ENCODE data around the gene CPSF4.
A peak's percentile ranks its signal among the peaks of the same experiment; 100 is the strongest.

CPSF4 gene

DNA sequence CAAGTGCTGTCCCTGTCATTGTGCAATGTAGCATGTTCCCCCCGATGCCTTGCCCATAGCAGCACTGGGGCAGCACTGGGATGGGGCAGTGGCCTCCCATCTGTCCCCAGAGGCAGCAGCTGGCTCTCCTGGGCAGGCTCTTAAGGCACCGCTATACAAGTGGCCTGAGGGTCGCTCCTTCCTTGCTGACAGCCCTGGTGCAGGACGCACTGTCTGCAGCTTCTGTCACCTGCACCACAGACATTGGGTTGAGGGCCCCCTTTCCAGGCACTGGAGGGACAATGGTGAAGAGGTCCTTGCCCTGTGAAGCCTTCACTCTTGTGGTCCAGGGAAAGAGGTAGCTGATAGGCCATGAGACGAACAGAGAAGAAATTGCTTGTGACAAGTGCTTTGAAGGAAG, 10.6 kb downstream of the CPSF4 start:
- DNase-seq (ENCODE audit: low spot score), result no peak

DNA sequence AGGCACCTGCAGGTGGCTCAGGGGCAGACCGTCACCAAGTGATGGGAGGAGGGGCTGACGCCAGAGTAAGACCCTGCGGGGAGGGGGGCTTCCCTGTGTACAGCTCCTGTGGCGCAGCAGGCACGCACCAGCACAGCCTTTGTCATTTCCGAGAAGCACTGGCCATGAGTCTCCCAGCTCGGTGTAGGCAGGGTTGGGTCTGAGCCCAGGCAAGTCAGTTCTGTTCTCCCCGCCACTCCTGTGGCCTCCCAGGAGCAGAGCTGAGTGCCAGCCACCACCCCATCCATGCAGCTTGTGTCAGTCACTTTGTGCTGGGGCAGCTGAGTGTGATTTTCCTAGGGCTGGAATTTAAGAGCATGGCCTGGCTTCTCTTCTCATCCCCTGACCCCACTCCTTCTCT, 13.2 kb downstream of the CPSF4 start:
- DNase-seq (ENCODE audit: low spot score), result no peak

DNA sequence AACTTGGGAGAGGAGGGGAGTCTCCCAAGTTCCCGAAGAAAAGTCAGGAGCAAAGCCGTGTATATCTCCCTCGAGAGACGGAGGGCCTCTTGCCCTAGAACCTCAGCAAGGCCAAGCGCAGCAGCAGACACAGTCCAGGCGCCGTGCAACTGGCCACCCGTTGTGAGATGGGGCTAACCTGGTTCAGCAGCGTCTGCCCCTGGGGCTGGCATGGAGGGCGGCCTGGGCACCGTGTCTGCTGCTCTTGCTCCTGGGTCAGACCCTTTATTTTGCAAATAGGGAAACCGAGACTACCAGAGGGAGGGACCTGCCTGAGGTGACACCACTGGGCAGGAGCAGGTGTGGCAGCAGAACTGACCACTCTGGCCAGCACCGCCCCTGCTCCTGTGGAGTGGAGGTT, 13.8 kb downstream of the CPSF4 start:
- DNase-seq (ENCODE audit: low spot score), result no peak

- peak; percentile 37 for DNase-seq (ENCODE audit: low spot score)
Measured at GRCh38 chr7:99453105-99453504, 14.4 kb downstream of the CPSF4 start.

DNA sequence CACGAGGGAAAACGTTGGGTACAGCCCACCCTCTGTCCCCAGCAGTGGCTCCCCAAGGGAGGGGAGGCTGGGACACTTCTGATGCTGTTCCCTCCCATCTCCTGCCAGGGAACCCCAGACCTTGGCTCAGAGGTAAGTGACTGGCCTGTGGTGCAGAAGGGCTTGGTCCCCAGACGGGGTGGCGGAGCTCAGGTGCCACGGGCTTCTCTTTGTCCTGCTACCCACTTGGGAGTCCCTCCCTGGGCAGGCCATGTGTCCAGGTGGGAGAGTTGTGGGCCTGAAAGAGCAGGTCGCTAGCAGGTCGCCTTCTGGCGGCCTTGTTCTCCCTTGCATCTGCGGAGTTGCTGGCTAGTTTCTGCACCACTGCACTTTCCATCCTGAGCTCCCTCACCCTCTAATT, 17.1 kb downstream of the CPSF4 start:
- DNase-seq (ENCODE audit: low spot score), result no peak

- DNase-seq (ENCODE audit: low spot score), result no peak
Measured at GRCh38 chr7:99456288-99456687, 17.5 kb downstream of the CPSF4 start.

DNA sequence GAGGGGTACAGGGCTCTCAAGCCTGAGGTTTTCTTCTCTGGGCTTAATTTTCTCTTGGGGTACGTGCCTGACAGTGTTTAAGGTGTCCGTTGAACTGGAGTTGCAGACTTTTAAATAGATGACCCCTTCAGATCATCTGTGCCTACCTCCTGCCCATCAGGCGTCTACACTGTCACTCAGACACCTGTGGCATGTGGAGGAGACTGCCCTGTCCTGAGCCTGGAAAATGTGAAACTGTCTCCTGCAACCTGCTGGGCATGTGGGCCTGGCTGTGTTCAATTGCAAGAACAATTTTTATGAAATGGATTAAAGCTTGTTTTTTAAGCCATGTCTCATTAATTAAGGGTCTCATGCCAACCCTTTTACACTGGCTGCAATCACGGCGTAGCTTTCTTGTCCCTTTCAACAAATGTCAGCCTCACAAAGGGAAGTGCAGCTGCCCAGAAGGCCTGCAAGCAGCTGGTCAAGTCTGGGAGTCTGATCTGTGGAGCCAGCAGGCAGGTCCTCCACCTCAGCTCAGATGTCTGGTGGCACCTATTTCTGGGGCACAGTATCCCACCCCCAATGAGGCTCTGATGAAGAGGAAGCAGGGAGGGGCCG, 18.4 kb downstream of the CPSF4 start:
- DNase-seq (ENCODE audit: low spot score), result no peak

GRCh38 chr7:99457650-99458493, 19.1 kb downstream of the CPSF4 start:
- no peak for DNase-seq (ENCODE audit: low spot score)

DNA sequence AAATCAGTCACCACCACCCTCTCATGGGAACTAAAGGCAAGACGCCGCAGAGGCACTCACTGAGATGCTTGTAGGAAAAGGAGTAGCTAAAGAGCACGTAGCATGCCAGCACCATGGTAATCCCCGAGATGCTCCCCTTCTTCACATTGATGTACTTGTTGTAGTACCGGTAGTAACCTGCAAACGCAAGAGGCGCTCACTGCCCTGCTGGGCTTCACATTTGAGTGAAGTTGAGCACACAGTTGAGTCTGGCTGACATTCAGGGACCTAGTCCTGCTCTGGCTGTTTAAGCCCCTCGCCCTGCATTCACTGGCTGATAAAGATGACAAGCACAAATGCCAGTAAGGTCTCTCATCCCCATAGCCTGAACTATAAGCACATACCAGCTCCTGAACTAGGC, 20.3 kb downstream of the CPSF4 start:
- DNase-seq (ENCODE audit: low spot score), result no peak

DNA sequence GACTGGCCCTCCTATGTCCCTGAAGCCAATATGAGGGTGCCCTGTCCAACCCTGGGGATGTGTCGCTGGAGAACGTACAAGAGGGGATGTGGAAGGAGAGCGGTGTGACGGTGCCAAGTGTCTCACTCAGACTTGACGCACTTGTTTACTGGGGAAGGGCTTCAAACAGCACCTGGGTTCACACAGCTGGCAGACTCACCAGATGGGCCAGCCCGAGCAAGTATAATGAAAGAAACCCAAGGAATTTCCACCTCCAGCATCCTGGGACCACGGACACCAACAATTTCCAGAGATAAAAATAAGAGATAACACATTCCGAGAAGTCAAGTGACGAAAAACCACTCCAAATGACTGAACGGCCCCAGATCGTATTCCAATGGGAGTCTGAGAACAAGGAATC, 21.9 kb downstream of the CPSF4 start:
- DNase-seq (ENCODE audit: low spot score), result no peak

- no peak for DNase-seq (ENCODE audit: low spot score)
Measured at GRCh38 chr7:99461221-99461620, 22.5 kb downstream of the CPSF4 start.

- DNase-seq (ENCODE audit: low spot score), result no peak
Measured at GRCh38 chr7:99465421-99465768, 26.7 kb downstream of the CPSF4 start.

DNA sequence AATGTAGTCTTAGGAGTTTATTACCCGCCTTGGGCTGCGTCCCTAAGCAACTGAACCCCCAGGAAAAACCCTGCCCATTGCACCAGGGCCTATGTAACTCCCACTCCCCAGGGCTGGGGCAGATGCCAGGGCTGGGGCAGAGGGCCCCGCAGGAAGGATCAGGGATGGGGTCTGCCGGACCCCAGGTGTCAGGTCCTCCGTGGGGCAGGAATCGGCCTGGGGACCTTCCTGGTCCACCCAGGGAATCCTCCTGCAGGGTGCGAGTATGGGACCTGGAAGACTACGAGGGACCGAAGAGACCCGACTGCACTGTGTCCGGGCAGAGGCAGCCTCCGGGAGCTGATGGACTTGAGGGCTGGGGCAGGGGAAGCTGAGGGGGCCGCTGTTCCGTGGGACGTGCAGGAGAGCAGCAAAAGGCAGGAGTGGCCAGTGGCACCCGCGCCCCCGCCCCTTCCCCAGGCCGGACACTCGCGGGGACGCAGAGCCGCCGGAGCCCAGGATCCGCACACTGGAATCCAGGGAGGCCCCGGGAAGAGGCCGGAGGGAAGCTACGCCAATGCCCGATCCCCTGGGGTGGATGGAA, 29.7 kb downstream of the CPSF4 start:
- no peak for DNase-seq (ENCODE audit: low spot score)

DNA sequence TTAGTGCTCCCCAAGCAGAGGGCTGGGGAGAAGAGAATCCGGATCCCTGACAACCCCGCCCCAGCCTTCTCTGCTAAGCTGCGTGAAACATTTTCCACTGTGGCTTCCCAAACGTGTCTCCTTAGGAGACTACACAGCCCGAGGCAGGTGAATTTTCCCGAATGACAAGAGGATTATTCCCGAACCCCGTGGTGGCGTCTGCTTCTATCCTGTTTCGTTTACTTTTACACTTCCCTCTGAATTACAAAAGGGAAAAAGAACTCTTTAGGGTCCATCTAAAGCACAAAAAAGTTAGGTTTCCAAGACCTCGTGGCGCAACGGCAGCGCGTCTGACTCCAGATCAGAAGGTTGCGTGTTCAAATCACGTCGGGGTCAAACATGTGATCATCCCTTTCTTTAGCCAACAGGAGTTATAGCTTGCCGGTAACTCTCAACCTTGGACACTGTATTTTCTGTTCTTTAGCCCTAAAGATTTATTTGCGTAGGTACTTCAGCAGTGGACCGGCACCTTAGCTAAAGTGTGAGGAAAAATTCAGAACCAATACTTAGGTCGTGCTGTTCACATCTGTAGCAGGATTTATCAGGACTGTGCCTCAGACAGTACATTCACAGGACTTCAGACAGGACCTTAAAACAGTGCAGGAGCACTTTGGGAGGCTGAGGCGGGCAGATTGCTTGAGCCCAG, 30.8 kb downstream of the CPSF4 start:
- DNase-seq (ENCODE audit: low spot score), result no peak

DNA sequence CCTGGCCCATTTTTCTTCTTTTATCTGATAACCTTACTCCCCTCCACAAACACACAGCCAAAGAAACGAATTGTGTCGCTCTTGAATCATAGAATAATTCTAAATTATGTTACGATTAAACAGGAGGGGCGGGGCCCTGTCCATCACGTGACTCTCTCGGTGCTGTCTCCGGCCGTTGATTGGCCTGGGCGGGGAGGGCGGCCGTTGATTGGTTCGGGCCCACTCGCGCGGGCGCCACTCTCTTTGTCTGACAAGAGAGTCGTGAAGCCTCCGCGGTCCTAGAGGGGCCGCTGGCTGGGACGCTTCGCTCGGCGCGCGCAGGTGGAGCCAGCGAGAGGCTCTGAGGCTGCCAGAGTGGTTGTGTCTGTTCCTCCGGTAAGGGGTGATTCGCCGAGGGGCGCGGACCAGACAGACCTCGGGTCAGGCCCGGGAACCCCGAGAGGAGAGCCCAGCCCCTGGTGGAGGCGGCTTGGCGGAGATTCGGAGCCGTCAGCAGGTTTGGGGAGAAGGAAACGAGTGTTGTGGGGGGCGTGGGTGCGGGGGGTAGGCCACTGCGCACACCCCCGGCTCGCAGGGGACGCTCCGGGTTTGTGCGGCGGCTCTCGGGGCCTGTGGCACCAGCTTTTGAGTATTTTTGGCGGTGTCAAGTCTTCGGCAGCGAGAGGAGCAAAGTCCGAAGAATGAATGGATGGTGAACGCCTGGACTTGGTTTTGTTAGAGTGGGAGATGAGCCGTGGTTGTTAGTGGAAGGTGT, 34.0 kb downstream of the CPSF4 start, which contains the start of gene ZNF789:
TSS of gene ZNF789 (plus strand) at position 330 of the 754 bp plus-strand sequence. CDS start 3,567 bp downstream, outside the sequence.
- peak; percentile 100 for DNase-seq (ENCODE audit: low spot score)

DNA sequence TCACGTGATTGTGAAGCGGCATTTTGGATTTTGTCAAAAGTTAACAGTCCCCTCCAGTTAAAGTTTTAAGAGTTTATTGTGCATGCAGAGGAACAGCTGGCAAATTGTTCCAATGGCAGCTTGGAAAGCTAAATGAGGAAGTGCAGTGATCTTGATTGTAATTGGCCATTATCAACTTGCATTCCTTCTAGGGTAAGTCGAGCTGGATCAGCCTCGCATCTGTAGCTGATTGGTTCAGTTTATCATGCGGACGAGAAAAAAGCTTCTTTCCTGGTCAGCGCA, 34.5 kb downstream of the CPSF4 start:
- peak; percentile 81 for DNase-seq (ENCODE audit: low spot score)

DNA sequence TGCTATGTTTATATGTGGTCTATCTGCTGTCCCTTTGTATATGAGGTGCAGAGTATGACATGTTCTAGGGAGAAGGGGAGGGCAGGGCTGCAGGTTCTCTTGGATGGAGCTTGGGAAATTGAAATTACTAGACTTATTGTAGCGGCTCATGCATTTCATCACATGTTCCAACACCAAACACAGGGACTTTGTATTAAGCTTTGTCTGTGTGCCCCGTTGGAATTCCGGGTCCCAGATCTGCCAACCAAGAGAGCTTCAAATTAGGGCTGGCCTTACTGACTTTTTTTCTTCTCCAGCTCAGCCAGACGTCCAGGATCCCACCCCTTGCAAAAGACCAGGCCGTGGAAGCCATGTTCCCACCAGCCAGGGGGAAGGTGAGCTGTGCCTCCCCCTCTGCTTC, 37.4 kb downstream of the CPSF4 start:
- DNase-seq (ENCODE audit: low spot score), result no peak

GRCh38 chr7:99478464-99479440, 40.0 kb downstream of the CPSF4 start:
- DNase-seq (ENCODE audit: low spot score), result no peak

DNA sequence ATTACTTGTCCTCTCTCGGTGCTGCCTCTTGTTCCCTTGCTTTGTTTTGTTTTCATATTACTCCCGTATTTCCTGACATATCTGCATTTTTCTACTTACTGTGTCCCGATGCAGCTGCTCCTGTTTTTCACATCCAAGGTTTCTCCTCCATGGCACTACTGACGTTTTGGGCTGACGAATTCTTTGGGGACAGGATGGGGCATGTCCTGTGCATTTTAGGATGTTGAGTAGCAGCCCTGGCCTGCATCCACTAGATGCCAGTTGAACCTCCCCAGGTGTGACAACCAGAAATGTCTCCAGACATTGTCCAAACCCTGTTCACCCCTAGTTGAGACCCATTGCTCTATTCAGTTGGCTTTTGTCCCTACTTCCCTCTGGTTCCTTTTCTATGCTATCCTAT, 46.4 kb downstream of the CPSF4 start:
- no peak for DNase-seq (ENCODE audit: low spot score)

- DNase-seq (ENCODE audit: low spot score), result peak; percentile 32
Measured at GRCh38 chr7:99489235-99489634, 50.5 kb downstream of the CPSF4 start.

GRCh38 chr7:99490878-99491277, 52.1 kb downstream of the CPSF4 start:
- DNase-seq (ENCODE audit: low spot score), result no peak
